Right lung (tissue), 10 donors: Measurements from ENCODE around the gene TXN. TPM values are rescaled to one million over a fixed set of nuclear protein-coding genes. Genes with fewer than 3 reads are reported as not detected.
A peak's percentile ranks its signal among the peaks of the same experiment; 100 is the strongest.

Experiments
- DNase-seq, 2 donors: peaks; one replicate each; pipeline ENCODE4 v3.0.0-alpha.2; 2013
- long read RNA-seq, 8 donors: transcript quantifications; one replicate each; lab custom pipeline, GENCODE V29; 2026
- polyA plus RNA-seq, 5 donors: library from polyadenylated mRNA; unstranded; fragments of 120-200 nt; gene quantifications; one replicate each; pipeline versions ENCODE4 v1.2.1 to v1.2.3, GENCODE V29; 2013; ENCODE audit warnings: inconsistent platforms in 1 of 5, low replicate concordance in 1 of 5; ENCODE audit not compliant: insufficient read length in 5 of 5, insufficient read depth in 1 of 5

The TXN gene
- polyA plus RNA-seq: 100 to 1,000 TPM; 140 to 182 (median 164) TPM
- long read RNA-seq, donor 1, transcript TXN-202 (5 exons, 869 nt): major isoform, 315 of 352 reads
- long read RNA-seq, donor 1, partial matches to known transcripts: 34 of 352 reads
- long read RNA-seq, donor 1, other reads (novel, unspliced or antisense): 0 of 352 reads
- long read RNA-seq, donor 2, transcript TXN-202 (5 exons, 869 nt): major isoform, 173 of 182 reads
- long read RNA-seq, donor 2, partial matches to known transcripts: 7 of 182 reads
- long read RNA-seq, donor 2, other reads (novel, unspliced or antisense): 0 of 182 reads
- long read RNA-seq, donor 3, transcript TXN-203 (2 exons, 540 nt): minor isoform, 6 of 264 reads
- long read RNA-seq, donor 3, transcript TXN-202 (5 exons, 869 nt): major isoform, 218 of 264 reads
- long read RNA-seq, donor 3, partial matches to known transcripts: 40 of 264 reads
- long read RNA-seq, donor 3, other reads (novel, unspliced or antisense): 0 of 264 reads
- long read RNA-seq, donor 4, transcript TXN-202 (5 exons, 869 nt): major isoform, 149 of 187 reads
- long read RNA-seq, donor 4, partial matches to known transcripts: 37 of 187 reads
- long read RNA-seq, donor 4, other reads (novel, unspliced or antisense): 0 of 187 reads
- long read RNA-seq, donor 5, transcript TXN-202 (5 exons, 869 nt): major isoform, 372 of 434 reads
- long read RNA-seq, donor 5, transcript TXN-203 (2 exons, 540 nt): minor isoform, 7 of 434 reads
- long read RNA-seq, donor 5, partial matches to known transcripts: 48 of 434 reads
- long read RNA-seq, donor 5, other reads (novel, unspliced or antisense): 6 of 434 reads
- long read RNA-seq, donor 6, transcript TXN-203 (2 exons, 540 nt): minor isoform, 7 of 325 reads
- long read RNA-seq, donor 6, transcript TXN-202 (5 exons, 869 nt): major isoform, 283 of 325 reads
- long read RNA-seq, donor 6, partial matches to known transcripts: 35 of 325 reads
- long read RNA-seq, donor 6, other reads (novel, unspliced or antisense): 0 of 325 reads
- long read RNA-seq, donor 7, transcript TXN-202 (5 exons, 869 nt): major isoform, 154 of 166 reads
- long read RNA-seq, donor 7, partial matches to known transcripts: 11 of 166 reads
- long read RNA-seq, donor 7, other reads (novel, unspliced or antisense): 0 of 166 reads
- long read RNA-seq, donor 8, transcript TXN-202 (5 exons, 869 nt): major isoform, 118 of 146 reads
- long read RNA-seq, donor 8, partial matches to known transcripts: 27 of 146 reads
- long read RNA-seq, donor 8, other reads (novel, unspliced or antisense): 0 of 146 reads

DNA sequence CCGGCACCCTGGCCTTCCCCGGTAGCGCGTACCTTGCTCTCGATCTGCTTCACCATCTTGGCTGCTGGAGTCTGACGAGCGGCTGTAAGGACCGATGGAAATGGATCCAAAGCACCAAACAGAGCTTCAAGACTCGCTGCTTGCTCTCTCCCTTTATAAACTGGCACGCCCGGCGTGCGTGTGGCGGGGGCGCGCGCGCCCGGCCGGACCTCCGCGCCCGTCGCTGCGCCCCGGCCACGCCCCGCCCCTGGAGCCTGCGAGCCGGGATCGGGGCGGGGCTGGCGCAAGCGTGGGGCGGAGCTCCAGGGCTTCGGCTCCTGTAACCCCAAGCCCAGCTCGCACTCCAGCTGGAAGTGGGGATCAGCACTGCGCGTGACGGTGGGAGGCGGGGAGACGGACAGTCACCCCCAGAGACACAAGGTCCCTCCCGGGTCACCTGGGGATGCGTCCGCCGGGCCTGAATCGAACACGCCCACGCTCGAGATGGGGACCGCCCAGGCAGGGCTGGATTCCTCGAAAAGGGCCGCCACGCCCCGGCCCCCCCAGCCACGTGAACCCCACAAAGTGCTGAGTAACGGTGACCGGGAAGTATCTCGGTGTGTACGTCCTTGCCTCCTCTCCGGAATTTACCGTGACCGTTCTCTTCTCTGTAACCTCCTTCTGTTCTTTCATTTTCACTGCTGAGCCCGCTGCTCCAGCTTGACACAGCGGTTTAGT is at the start of gene TXN:
Gene TXN, minus strand, starts transcription at position 128 of the 717 bp plus-strand sequence. Its CDS starts 72 bp downstream, at position 56.
- DNase-seq: peak; percentile 91 to 92

DNA sequence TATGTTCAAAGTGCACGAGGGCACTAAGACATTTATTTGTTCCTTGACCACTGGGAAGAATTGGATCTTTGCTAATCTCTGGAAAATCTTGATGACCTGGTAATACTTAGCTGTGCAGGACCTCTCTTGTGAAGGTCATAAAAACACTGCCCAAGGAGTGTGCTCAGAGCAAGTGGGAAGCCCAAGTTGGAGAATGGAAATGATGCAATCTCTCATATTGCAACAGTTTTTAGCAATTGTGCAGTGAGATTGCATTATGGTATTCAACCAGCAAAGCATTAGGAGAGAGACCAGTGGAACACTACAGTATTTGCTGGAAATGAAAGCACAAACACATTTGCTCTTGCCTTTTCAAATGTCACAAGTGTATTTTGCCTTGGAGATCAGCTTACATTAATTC is 46.8 kb upstream of the TXN start:
- DNase-seq: no peak

DNA sequence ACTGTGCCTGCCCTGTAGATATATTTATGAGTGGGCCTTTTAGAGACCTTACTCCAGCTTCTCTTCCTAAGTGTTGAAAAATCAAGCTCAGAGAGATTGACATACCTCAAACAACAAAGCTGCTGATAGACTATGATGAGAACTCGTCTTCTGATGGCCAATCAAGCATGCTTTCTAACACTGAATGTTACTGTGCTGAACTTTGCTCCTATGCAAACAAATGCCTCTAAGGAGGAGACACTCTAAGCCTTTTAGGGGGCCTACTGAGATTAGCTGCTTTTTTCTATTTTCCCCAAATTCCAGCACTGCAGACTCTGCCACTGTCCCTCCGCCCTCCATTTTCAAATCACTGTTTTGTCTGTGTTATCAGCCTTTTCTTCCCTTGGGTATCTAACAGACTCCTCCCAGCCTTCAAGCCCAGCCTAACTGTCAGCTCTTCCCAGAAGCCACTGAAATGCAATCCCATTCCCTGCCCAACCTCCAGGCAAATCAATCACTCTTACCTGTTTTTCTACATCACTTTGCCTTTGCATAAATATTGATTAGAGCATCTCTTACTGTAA is 41.8 kb upstream of the TXN start:
- no peak for DNase-seq

DNA sequence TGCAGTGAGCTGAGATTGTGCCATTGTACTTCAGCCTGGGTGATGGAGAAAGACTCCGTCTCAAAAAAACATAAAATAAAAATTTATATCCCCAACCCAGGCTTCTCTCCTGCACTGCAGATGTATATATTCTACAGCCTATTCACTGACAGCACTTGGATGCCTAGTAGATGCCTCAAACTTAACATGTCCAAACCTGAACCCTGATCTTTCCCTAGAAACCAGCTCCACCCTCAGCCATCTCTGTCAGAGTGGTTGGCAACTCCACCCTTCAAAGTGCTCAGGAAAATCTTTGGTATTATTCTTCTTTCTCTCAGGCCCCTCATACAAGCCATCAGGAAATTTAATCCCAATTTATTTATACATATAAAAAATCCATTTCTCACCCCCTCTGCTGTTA is 36.9 kb upstream of the TXN start:
- DNase-seq: no peak

DNA sequence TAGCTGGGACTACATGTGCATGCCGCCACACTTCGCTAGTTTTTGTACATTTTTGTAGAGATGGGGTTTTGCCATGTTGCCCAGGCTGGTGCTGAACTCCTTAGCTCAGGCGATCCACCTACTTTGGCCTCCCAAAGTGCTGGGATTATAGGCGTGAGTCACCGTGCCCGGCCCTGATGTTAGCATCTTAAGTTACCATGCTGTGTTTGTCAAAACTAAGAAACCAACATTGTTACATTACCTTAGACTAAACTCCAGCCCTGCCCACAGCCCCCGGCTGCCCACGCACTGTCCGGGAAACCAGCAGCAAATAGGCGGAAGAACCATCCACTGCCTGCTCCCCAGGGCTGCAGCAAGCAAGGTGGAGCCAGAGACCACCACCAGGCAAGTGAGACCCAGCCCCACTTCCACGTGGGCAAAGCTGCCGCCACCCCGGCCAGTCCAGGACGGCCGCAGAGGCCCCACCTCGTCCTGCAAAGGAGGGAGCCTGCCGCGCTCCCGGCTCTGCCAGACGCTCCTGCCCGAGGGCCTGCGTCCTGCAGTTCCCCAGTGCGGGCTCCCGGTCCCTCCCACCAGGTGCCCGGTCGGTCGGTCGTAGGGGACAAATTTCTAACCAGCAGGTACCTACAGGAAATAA is 35.7 kb upstream of the TXN start:
- DNase-seq: no peak

DNA sequence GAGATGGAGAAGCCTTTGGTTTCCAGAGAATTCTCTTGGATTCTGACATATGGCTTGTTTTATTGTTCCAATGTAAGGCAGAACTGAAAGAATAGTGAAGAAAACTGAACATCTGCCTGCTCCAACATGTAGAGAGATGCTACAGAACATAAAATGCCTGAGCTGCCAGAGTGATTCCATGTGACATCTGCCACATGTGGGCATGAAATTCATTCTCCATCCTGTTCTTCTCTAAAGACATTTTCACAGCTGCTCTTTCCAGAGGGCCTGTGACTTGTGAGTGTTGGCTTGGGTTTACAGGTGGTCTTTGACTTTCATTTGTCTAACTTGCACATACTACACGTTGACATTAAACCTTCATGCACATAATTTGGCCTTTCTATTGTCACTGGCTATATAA is 33.7 kb upstream of the TXN start:
- no peak for DNase-seq

DNA sequence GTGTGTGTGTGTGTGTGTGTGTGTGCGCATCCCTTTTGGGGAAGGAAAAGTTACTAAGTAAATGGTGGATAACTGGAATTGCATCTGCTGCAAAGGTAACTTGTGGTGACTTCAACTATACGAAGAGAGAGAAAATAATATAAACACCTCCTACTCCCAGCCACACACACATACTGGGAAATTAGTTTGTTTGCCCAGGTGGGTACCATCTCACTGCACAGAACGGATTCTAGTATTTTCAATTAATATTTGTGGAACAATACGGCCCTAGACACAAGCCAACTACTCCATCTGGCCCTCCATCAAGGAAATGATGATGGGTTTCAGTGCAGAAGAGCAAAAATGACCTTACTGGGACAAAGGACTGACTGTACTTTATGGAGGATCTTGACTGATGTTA is 32.2 kb upstream of the TXN start:
- no peak for DNase-seq

DNA sequence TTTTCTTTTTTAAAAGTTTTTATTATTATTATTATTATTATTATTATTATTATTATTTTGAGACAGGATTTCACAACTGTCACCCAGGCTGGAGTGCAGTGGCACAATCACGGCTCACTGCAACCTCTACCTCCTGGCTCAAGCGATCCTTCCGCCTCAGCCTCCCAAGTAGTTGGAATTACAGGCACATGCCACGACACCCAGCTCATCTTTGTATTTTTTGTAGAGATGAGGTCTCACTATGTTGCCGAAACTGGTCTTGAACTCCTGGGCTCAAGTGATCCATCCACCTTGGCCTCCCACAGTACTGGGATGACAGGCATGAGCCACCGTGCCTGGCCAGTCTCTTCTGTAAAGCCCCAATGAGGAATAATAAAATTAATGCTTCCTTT is 31.0 kb upstream of the TXN start:
- DNase-seq: no peak

DNA sequence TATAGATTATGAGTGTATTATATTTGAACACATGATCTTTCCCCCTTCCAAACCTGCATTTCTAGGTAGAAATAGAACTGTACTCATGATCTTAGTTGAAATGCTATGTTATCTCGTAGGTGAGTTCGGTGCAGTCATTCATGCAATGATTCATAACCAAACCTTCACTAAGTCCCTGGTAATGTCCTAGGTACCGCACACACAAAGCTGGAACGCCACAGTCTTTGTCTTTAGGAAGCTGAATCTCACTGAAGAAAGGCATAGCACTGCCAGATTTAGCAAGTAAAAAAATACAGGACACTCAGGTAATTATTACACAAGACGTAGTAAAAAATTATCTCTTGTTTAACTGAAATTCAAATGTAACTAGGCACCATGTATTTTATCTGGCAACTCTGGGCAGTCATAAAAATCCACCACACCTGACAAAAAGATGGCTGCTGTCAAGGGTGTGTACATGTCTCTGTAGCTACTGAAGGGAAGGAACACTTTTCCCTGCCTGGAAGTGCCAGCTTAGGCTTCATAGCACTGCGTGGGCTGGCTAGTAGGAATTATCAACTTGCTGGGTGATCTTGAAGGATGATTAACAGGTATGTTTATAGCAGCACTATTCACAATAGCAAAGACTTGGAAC is 28.0 kb upstream of the TXN start:
- no peak for DNase-seq

DNA sequence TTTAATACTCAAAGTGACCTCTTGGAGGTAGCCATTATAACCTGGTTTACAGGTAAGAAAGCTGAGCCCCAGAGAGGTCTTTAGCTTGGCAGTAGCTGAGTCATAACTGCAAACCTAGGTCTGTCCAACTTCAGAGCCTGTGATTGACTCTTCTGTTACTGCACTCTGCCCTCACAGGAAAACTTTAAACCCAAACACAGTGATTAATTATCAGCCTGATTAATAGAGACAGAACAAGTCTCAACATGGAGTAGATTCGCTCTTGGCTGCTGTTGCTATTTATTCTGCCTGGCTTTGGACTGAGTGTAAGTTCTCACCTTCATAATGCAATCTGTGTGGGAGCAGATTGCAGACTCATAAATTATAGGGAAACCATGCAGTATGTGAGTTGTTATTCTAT is 27.4 kb upstream of the TXN start:
- no peak for DNase-seq

DNA sequence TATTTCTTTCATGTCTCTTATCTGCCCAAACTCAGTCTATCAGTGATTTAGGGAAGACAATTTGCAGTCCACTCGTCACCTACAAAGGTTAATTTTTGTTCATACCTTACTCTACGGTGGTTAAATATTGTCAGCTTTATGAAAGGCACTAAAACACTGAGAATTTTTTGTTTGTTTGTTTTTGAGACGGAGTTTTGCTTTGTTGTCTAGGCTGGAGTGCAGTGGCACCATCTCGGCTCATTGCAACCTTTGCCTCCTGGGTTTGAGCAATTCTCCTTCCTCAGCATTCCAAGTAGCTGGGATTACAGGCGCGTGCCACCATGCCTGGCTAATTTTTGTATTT is 26.4 kb upstream of the TXN start:
- no peak for DNase-seq

DNA sequence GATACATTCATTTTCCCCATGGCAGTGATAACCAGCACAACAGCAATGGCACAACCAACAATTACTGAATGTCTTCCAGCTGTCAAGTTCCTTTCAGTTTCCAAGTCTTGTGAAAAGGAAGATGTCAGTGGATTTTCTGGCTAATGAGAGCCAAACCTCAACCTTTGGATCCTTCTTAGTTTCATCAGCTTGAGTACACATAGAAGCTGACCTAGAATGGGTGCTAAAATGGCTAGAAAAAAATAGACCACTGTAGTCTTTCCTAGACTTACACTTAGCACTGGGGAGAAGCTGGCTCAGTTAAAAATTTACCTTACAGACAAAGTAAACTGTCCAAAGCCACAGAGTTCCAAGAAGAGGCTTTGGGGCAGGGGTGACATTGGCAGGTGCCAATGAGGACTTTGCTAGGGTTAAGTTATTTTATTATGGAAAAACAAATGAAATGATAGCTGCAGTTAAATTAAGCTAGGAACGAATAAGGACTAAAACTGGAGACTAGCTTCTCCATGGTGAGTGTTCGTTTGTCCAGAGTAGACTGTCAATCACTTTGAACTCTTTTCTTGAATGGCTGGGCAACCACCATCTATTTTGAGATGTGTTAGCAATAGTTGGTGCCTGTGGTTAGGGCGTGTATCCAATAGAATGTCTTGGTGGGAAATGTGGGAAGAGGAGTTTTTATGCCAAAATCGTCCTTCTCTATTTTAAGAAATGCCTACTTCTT is 25.9 kb upstream of the TXN start:
- DNase-seq: no peak

DNA sequence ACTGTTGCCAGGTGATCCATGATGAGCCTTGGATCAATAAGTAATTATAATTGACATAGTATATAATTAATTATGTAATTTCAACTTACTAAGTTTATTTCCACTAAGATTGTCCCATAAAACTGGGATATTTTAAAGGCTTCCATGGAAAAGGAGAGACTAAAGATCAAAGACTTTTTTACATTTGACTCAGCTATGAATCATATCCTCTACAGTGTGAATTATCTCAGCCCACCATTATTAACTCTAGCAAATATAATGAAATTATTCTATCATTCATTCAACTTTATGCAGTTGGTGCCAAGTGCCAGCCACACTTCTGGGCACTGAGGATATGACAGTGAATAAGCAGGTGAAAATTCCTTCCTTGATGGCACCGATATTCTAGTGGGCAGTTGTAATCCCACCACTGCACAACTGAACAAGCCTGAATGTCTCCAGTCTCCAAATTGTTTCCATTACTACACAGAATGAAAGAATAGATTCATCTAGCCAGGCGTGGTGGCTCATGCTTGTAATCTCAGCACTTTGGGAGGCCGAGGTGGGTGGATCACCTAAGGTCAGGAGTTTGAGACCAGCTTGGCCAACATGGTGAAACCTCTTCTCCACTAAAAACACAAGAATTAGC is 21.9 kb upstream of the TXN start:
- no peak for DNase-seq

DNA sequence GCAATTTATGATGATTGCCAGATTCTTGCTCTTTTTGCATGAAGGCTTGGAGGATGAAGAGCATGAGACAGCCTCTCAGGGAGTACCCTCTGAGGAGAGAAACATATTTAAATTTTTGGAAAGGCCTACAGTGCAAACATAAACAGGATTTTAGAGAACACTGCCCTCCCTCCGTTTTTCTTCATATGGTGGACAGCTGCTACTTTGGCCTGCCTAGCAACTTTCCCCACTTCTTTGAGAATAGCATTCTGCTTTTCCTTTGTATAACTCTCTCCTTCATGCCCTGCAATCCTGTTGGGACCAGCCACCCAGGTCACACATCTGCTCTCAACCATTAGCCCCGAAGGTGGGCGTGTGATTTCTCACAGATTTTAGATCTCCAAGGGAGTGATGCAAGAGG is 20.5 kb upstream of the TXN start:
- DNase-seq: peak in 1 of 2 donors; percentile 20

DNA sequence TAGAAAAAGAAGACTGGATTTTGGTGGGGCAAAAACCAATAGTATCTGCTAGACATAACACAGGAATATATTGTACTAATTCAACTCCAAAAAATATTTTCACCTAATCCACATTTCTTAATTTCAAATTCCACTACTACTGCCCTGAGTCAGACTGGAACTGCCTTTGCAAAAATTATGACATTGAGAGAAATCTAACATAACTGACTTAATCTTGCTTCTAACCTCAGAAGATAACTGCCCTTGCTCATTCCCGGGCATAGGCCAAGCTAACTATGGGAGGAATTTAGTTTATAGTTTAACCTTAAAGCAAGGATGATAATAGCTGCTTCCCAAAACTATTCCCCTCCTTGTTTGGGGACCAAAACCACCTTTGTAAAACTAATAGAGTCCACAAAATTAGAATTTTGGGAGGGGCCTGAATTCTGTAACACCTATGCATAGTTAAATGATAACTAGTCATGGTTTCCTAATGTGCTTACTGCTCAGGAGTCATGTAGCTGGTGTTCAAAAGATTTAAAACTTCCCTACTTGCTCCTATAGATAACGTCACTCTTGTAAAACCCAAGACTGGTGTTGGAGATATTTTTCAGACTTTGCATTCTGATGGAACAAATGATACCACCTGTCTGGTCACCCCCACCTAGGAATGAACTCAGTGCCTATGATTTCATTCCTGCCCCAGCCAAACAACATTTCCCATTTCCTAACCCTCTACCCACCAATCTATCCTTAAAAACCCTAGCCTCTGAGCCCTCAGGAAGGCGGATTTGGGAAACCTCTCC is 14.1 kb upstream of the TXN start:
- no peak for DNase-seq

DNA sequence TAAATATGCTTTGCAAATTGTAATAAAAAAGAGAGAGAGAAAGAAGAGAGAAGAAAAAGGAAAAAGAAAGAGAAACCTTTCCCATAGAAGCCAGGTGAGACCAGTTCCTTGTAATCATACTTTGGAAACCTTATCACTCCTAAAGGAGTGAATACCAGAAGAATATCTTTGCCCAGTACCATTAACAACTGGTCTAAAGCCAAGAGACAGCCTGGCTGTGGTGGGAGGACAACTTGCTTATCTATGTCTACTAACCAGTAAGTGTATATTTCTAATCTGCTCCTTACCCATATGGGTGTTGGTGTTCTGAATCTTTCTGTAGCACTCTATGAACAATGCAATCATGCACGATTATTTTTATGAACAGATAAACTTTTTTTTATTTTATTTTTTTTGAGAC is 10.5 kb upstream of the TXN start:
- no peak for DNase-seq

DNA sequence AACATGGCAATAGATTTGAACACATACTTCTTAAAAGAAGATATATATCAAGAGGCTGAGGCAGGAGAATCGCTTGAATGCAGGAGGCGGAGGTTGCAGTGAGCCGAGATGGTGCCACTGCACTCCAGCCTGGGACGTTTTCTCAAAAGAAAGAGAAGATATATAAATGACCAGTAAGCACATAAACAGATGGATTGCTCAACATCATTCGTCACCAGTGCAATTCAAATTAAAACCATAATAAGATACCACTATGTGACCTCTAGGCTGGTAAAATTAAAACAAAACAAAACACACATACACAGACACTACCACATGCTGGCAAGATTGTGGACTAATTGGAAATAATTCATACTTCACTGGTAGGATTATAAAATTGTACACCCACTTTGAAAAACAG is 5.3 kb upstream of the TXN start:
- DNase-seq: no peak

DNA sequence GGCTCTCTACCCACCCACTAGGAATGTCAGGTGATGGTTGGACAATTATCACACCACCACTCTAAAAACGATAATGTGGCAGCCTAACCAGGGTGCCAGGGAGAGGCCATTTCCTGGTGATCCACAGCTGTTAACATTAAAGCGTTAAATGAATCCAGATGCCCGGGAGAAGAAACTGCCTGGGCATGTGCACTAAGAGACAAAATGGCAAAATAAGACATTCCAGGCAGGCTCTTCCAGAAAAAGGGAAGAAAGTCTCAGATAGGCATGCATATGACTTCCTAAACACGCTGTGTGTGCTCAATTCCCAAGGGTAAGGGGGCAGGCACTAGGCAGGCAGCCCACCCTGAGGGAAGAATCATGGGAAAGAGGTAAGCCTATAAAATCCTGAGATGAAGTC is 4.6 kb upstream of the TXN start:
- no peak for DNase-seq
